Neural progenitor cell (in vitro differentiated cells): ENCODE data around the gene KLK8. TPM values are rescaled to one million over a fixed set of nuclear protein-coding genes. Genes with fewer than 3 reads are reported as not detected.

Experiments used
- DNase-seq: peaks from one replicate; pipeline ENCODE4 v3.0.0-alpha.2; 2016; ENCODE audit warnings: low spot score
- H2AFZ ChIP-seq: fragments of 200-600 bp; sonication (generic); replicated peaks from 2 replicates; pipeline ENCODE4 v1.6.1; 2016; ENCODE audit warnings: antibody characterized with exemption
- H3F3A ChIP-seq: fragments of 200-600 bp; sonication (generic); 2 replicates; pipeline ENCODE4 v1.6.1; 2016; ENCODE audit warnings: antibody characterized with exemption, low read depth
- H3K27ac ChIP-seq: fragments of 200-600 bp; sonication (generic); 2 replicates; pipeline ENCODE4 v1.5.1; 2016; ENCODE audit warnings: mild to moderate bottlenecking
- H3K27me3 ChIP-seq: fragments of 200-600 bp; sonication (generic); 2 replicates; pipeline ENCODE4 v1.6.1; 2016; ENCODE audit warnings: mild to moderate bottlenecking, moderate library complexity
- H3K36me3 ChIP-seq: fragments of 200-600 bp; sonication (generic); 2 replicates; pipeline ENCODE4 v1.5.1; 2016
- H3K4me1 ChIP-seq: fragments of 200-600 bp; sonication (generic); 2 replicates; pipeline ENCODE4 v1.6.1; 2016; ENCODE audit warnings: mixed run types
- H3K4me2 ChIP-seq: fragments of 200-600 bp; sonication (generic); 2 replicates; pipeline ENCODE4 v1.6.1; 2016
- H3K4me3 ChIP-seq: fragments of 200-600 bp; sonication (generic); 2 replicates; pipeline ENCODE4 v1.5.1; 2016
- H3K79me2 ChIP-seq: fragments of 200-600 bp; sonication (generic); 2 replicates; pipeline ENCODE4 v1.6.1; 2016; ENCODE audit warnings: low read depth
- H3K9ac ChIP-seq: fragments of 200-600 bp; sonication (generic); 2 replicates; pipeline ENCODE4 v1.6.1; 2016
- H3K9me3 ChIP-seq: fragments of 200-600 bp; sonication (generic); 2 replicates; pipeline ENCODE4 v1.5.1; 2016; ENCODE audit warnings: low read depth
- H4K20me1 ChIP-seq: fragments of 200-600 bp; sonication (generic); 2 replicates; pipeline ENCODE4 v1.6.1; 2016; ENCODE audit warnings: low read depth
- H3K27ac Mint-ChIP-seq: 3 replicates; pipeline ENCODE4 v1.8.0; 2021; ENCODE audit warnings: mixed read lengths
- H3K27me3 Mint-ChIP-seq: 2 replicates; pipeline ENCODE4 v1.8.0; 2022; ENCODE audit warnings: low read depth, mild to moderate bottlenecking, inconsistent platforms, moderate library complexity, mixed read lengths; ENCODE audit not compliant: insufficient read depth
- H3K36me3 Mint-ChIP-seq: 3 replicates; pipeline ENCODE4 v1.8.0; 2021; ENCODE audit warnings: mixed read lengths
- H3K4me1 Mint-ChIP-seq: 3 replicates; pipeline ENCODE4 v1.8.0; 2021; ENCODE audit warnings: mixed read lengths
- H3K4me3 Mint-ChIP-seq: 3 replicates; pipeline ENCODE4 v1.8.0; 2021; ENCODE audit warnings: mild to moderate bottlenecking, moderate library complexity, mixed read lengths
- H3K9me3 Mint-ChIP-seq: 3 replicates; pipeline ENCODE4 v1.8.0; 2020; ENCODE audit warnings: mixed read lengths
- EZH2 ChIP-seq: fragments of 200-600 bp; sonication (generic); IDR thresholded peaks from 2 replicates; pipeline ENCODE4 v1.6.1; 2017; ENCODE audit warnings: antibody characterized with exemption, mild to moderate bottlenecking, moderate library complexity
- EZH2phosphoT487 ChIP-seq: fragments of 200-600 bp; sonication (generic); IDR thresholded peaks from 2 replicates; pipeline ENCODE4 v1.6.1; 2017; ENCODE audit warnings: antibody characterized with exemption
- total RNA-seq: library from RNA; depleted of rRNA; stranded (reverse); fragments of >200 nt; gene quantifications from 2 replicates; pipeline ENCODE4 v1.2.3, GENCODE V29; 2015; ENCODE audit warnings: low replicate concordance
- TF ChIP-seq, protein P1 (sequence below): fragments of 200-600 bp; sonication (generic); IDR thresholded peaks from 2 replicates; pipeline ENCODE4 v1.5.1; 2017; ENCODE audit warnings: antibody characterized with exemption, mild to moderate bottlenecking

The KLK8 gene
- total RNA-seq, 1 donor from 2014 or later = not detected

GRCh38 chr19:51031880-51032225 is 30.4 kb upstream of the KLK8 start:
- H3K79me2 ChIP-seq = no peaks in the 10 kb centered on the region
- H3K36me3 ChIP-seq = no peaks in the 10 kb centered on the region
- no peaks in the 10 kb centered on the region for H3K9me3 ChIP-seq
- no peak overlapping the region for H3K4me2 ChIP-seq
- no peaks in the 10 kb centered on the region for H3K27me3 ChIP-seq
- H3K4me3 Mint-ChIP-seq = no peak overlapping the region
- no peak overlapping the region for H3K9ac ChIP-seq
- TF ChIP-seq EZH2 (no peak), EZH2phosphoT487 (no peak)
- TF ChIP-seq, protein P1, sequence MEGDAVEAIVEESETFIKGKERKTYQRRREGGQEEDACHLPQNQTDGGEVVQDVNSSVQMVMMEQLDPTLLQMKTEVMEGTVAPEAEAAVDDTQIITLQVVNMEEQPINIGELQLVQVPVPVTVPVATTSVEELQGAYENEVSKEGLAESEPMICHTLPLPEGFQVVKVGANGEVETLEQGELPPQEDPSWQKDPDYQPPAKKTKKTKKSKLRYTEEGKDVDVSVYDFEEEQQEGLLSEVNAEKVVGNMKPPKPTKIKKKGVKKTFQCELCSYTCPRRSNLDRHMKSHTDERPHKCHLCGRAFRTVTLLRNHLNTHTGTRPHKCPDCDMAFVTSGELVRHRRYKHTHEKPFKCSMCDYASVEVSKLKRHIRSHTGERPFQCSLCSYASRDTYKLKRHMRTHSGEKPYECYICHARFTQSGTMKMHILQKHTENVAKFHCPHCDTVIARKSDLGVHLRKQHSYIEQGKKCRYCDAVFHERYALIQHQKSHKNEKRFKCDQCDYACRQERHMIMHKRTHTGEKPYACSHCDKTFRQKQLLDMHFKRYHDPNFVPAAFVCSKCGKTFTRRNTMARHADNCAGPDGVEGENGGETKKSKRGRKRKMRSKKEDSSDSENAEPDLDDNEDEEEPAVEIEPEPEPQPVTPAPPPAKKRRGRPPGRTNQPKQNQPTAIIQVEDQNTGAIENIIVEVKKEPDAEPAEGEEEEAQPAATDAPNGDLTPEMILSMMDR = no peak
- H3K27me3 Mint-ChIP-seq = peaks cover 11% of the 10 kb centered on the region
- H3K27ac Mint-ChIP-seq = no peak overlapping the region
- H3K4me1 ChIP-seq = peaks cover 11% of the 10 kb centered on the region
- peaks cover 3% of the 10 kb centered on the region for H3K9me3 Mint-ChIP-seq
- no peaks in the 10 kb centered on the region for H4K20me1 ChIP-seq
- no peak for DNase-seq
- H3K36me3 Mint-ChIP-seq = no peaks in the 10 kb centered on the region
- no peak overlapping the region for H3K4me3 ChIP-seq
- no peak overlapping the region for H3K27ac ChIP-seq
- no peak overlapping the region for H2AFZ ChIP-seq
- no peaks in the 10 kb centered on the region for H3F3A ChIP-seq
- peaks cover under 1% of the 10 kb centered on the region for H3K4me1 Mint-ChIP-seq

GRCh38 chr19:51031220-51031879 is 29.9 kb upstream of the KLK8 start:
- Mint-ChIP-seq H3K27ac (peak overlapping the region; percentile 81), H3K36me3 (no peaks in the 10 kb centered on the region), H3K4me3 (peak overlapping the region; percentile 66), H3K9me3 (peaks cover 3% of the 10 kb centered on the region), H3K4me1 (peaks cover 3% of the 10 kb centered on the region), H3K27me3 (peaks cover 10% of the 10 kb centered on the region)
- H3F3A ChIP-seq = no peaks in the 10 kb centered on the region
- no peak overlapping the region for H3K27ac ChIP-seq
- H3K4me3 ChIP-seq = no peak overlapping the region
- DNase-seq = no peak
- H3K4me1 ChIP-seq = peaks cover 9% of the 10 kb centered on the region
- no peaks in the 10 kb centered on the region for H3K9me3 ChIP-seq
- H3K4me2 ChIP-seq = no peak overlapping the region
- H2AFZ ChIP-seq = no peak overlapping the region
- no peaks in the 10 kb centered on the region for H3K27me3 ChIP-seq
- H4K20me1 ChIP-seq = no peaks in the 10 kb centered on the region
- TF ChIP-seq EZH2phosphoT487 (no peak), EZH2 (no peak)
- TF ChIP-seq, protein P1 = no peak
- no peak overlapping the region for H3K9ac ChIP-seq
- no peaks in the 10 kb centered on the region for H3K79me2 ChIP-seq
- H3K36me3 ChIP-seq = no peaks in the 10 kb centered on the region

GRCh38 chr19:51030631-51031030 is 29.2 kb upstream of the KLK8 start:
- H3K27ac Mint-ChIP-seq = no peak overlapping the region
- Histone ChIP-seq H3K36me3 (no peaks in the 10 kb centered on the region), H3F3A (no peaks in the 10 kb centered on the region), H2AFZ (no peak overlapping the region), H3K4me2 (no peak overlapping the region), H3K9me3 (no peaks in the 10 kb centered on the region), H3K4me1 (peaks cover 14% of the 10 kb centered on the region), H3K9ac (no peak overlapping the region), H3K27me3 (no peaks in the 10 kb centered on the region), H3K27ac (no peak overlapping the region), H3K79me2 (no peaks in the 10 kb centered on the region), H3K4me3 (no peak overlapping the region), H4K20me1 (no peaks in the 10 kb centered on the region)
- peaks cover 10% of the 10 kb centered on the region for H3K27me3 Mint-ChIP-seq
- no peak overlapping the region for H3K4me3 Mint-ChIP-seq
- no peaks in the 10 kb centered on the region for H3K36me3 Mint-ChIP-seq
- H3K4me1 Mint-ChIP-seq = peaks cover 3% of the 10 kb centered on the region
- TF ChIP-seq EZH2 = no peak
- TF ChIP-seq, protein P1 = no peak
- TF ChIP-seq EZH2phosphoT487 = no peak
- H3K9me3 Mint-ChIP-seq = peaks cover 3% of the 10 kb centered on the region
- no peak for DNase-seq
